SK-N-SH (cell line): ENCODE measurements around the gene BCAS3.

Experiments
- CTCF ChIP-seq: fragments of 200-600 bp; sonication (generic); IDR thresholded peaks from 2 replicates; pipeline ENCODE4 v1.6.1; 2017; ENCODE audit warnings: antibody characterized with exemption, mild to moderate bottlenecking, moderate library complexity
- ZBTB33 ChIP-seq: IDR thresholded peaks from 2 replicates; pipeline ENCODE4 v1.4.0; 2012; ENCODE audit warnings: low read depth, borderline replicate concordance

- TF ChIP-seq ZBTB33 (peak; percentile 87), CTCF (no peak)
These were observed 467.2 kb downstream of the BCAS3 start for GRCh38 chr17:61144617-61145564.
